ENCODE measurements around the gene C1orf159.

Gene C1orf159

GRCh38 chr1:1090424-1091343, 25.2 kb downstream of the C1orf159 start:
- no peak for DNase-seq

GRCh38 chr1:1089731-1090423, 26.0 kb downstream of the C1orf159 start:
- no peak for DNase-seq

GRCh38 chr1:1088801-1089680, 26.8 kb downstream of the C1orf159 start:
- no peak for DNase-seq

- no peak for DNase-seq
Measured at GRCh38 chr1:1088029-1088800, 27.7 kb downstream of the C1orf159 start.

- no peak for DNase-seq
Measured at GRCh38 chr1:1087351-1088028, 28.4 kb downstream of the C1orf159 start.

GRCh38 chr1:1086911-1087341, 29.0 kb downstream of the C1orf159 start:
- no peak for DNase-seq

GRCh38 chr1:1085911-1086841, 29.7 kb downstream of the C1orf159 start:
- DNase-seq, result peak; percentile 62

GRCh38 chr1:1085171-1085841, 30.6 kb downstream of the C1orf159 start:
- no peak for DNase-seq

GRCh38 chr1:1084372-1085170, 31.3 kb downstream of the C1orf159 start:
- DNase-seq, result no peak

GRCh38 chr1:1083416-1084371, 32.2 kb downstream of the C1orf159 start:
- DNase-seq, result no peak

GRCh38 chr1:1082776-1083415, 33.0 kb downstream of the C1orf159 start:
- no peak for DNase-seq

GRCh38 chr1:1082239-1082775, 33.6 kb downstream of the C1orf159 start:
- peak; percentile 57 for DNase-seq

GRCh38 chr1:1081311-1082238, 34.3 kb downstream of the C1orf159 start:
- peak; percentile 53 for DNase-seq

- peak; percentile 58 for DNase-seq
Measured at GRCh38 chr1:1080951-1081310, 35.0 kb downstream of the C1orf159 start.

- DNase-seq, result peak; percentile 67
Measured at GRCh38 chr1:1080122-1080757, 35.6 kb downstream of the C1orf159 start.

Measured in activated effector memory CD4-positive, alpha-beta T cell treated with anti-CD3 and anti-CD28 coated beads, Interleukin-2, amount 50 U/mL, for 16 hours (primary cell).